Common myeloid progenitor, CD34-positive (primary cell): Measurements from ENCODE around the gene SMAD7.

Experiments
- CTCF ChIA-PET: fragments of 350-600 bp; sonication (Branson Sonifier 250); formaldehyde crosslinking; loops from one replicate; lab custom pipeline; 2021; ENCODE audit warnings: antibody characterized with exemption; lab: Charles Lee
- POLR2A ChIA-PET: fragments of 350-600 bp; sonication (Branson Sonifier 250); formaldehyde crosslinking; loops from one replicate; lab custom pipeline; 2021; ENCODE audit warnings: antibody characterized with exemption; lab: Charles Lee
- DNase-seq, 3 donors: peaks; one replicate each; pipeline versions ENCODE4 v3.0.0 to v3.0.0-alpha.2; 2013
- H3K27ac ChIP-seq, 2 experiments: 1 replicate in 1 of 2; 2 replicates in 1 of 2; pipeline ENCODE4 v1.7.0; 2013; ENCODE audit warnings: inconsistent platforms in 2 of 2, low read length in 2 of 2, mild to moderate bottlenecking in 2 of 2, low read depth in 1 of 2, moderate library complexity in 1 of 2; ENCODE audit not compliant: severe bottlenecking in 2 of 2, insufficient read depth in 1 of 2, poor library complexity in 1 of 2
- H3K27me3 ChIP-seq, 5 experiments: replicated peaks in 2 of 5; 1 replicate in 3 of 5; 2 replicates in 2 of 5; pipeline versions ENCODE4 v1.6.1 to v1.7.0; 2013; ENCODE audit warnings: low read length in 4 of 5, mild to moderate bottlenecking in 2 of 5, moderate library complexity in 2 of 5, inconsistent platforms in 1 of 5; ENCODE audit not compliant: insufficient read depth in 5 of 5, control insufficient read depth in 4 of 5
- H3K36me3 ChIP-seq, 4 experiments: 1 replicate in 2 of 4; 2 replicates in 2 of 4; pipeline versions ENCODE4 v1.6.1 to v1.7.0; 2013; ENCODE audit warnings: low read length in 3 of 4, control low read depth in 1 of 4, mild to moderate bottlenecking in 1 of 4; ENCODE audit not compliant: control insufficient read depth in 4 of 4, insufficient read depth in 4 of 4
- H3K4me1 ChIP-seq, 4 experiments: 1 replicate in 3 of 4; 2 replicates in 1 of 4; pipeline versions ENCODE4 v1.6.1 to v1.7.1; 2013; ENCODE audit warnings: low read length in 3 of 4, mild to moderate bottlenecking in 3 of 4, control low read depth in 1 of 4, inconsistent platforms in 1 of 4, moderate library complexity in 1 of 4; ENCODE audit not compliant: control insufficient read depth in 4 of 4, insufficient read depth in 4 of 4; ENCODE audit errors: control extremely low read depth in 1 of 4
- H3K4me3 ChIP-seq, 7 experiments: 1 replicate in 4 of 7; 2 replicates in 3 of 7; pipeline versions ENCODE4 v1.5.1 to v1.7.0; 2013; ENCODE audit warnings: mild to moderate bottlenecking in 7 of 7, low read length in 6 of 7, moderate library complexity in 6 of 7, inconsistent platforms in 2 of 7, low read depth in 2 of 7, control low read depth in 1 of 7; ENCODE audit not compliant: insufficient read depth in 4 of 7, control insufficient read depth in 1 of 7; ENCODE audit errors: extremely low read depth in 1 of 7
- H3K9me3 ChIP-seq, 5 experiments: 1 replicate in 4 of 5; 2 replicates in 1 of 5; pipeline versions ENCODE4 v1.6.1 to v1.7.1; 2013; ENCODE audit warnings: low read length in 4 of 5, mild to moderate bottlenecking in 2 of 5, inconsistent platforms in 1 of 5, low read depth in 1 of 5, moderate library complexity in 1 of 5; ENCODE audit not compliant: control insufficient read depth in 4 of 5, insufficient read depth in 2 of 5; ENCODE audit errors: control extremely low read depth in 1 of 5
- WGBS: methylation state at CpG from one replicate; pipeline ENCODE4 v1.1.5; 2013; ENCODE audit not compliant: insufficient coverage; 5-methylcytosine and 5-hydroxymethylcytosine counted together

SMAD7 gene

DNA sequence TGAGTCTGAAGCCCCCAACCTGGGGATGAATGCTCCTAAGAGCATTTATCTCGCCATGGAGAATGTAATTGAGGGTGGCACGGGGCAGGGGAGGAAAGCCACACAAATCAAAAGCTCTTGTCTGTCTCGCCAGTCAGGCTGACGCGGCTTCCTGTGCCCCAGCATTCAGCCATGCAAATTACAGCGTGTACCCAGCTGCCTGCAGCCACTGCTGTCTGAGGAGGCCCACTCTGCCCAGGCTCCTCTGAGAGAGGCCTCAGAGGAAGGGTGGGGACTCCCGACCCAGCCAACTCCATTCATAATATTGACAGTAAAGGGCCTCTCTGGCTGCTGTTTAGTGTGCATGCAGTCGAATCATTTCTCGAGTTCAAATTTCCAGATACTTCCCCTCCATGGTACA, 22.0 kb downstream of the SMAD7 start:
- Histone ChIP-seq H3K27ac (no peak overlapping the region), H3K4me3 (peak overlapping the region in 2 of 7 experiments; percentile 12 to 31), H3K27me3 (peaks cover 0 to 6% (median 0%) of the 10 kb centered on the region in 5 experiments), H3K36me3 (no peaks in the 10 kb centered on the region), H3K4me1 (peaks cover 18 to 87% (median 69%) of the 10 kb centered on the region in 4 experiments), H3K9me3 (no peaks in the 10 kb centered on the region)
- DNase-seq = peak; percentile 68 to 89 (median 83)
- 0% methylated on average over 9 of the region's 9 CpGs for WGBS
- ChIA-PET POLR2A (interaction anchor here (1.0 to 1.6 kb wide), 7 partner anchors 9 to 32 kb away, joined by 3 to 10 read pairs (median 3); partner anchors contain the start of gene SMAD7), CTCF (interaction anchor here (0.6 to 2.4 kb wide), 11 partner anchors 9 to 233 kb away, joined by 3 to 11 read pairs (median 3); no protein-coding TSS in a partner anchor)

DNA sequence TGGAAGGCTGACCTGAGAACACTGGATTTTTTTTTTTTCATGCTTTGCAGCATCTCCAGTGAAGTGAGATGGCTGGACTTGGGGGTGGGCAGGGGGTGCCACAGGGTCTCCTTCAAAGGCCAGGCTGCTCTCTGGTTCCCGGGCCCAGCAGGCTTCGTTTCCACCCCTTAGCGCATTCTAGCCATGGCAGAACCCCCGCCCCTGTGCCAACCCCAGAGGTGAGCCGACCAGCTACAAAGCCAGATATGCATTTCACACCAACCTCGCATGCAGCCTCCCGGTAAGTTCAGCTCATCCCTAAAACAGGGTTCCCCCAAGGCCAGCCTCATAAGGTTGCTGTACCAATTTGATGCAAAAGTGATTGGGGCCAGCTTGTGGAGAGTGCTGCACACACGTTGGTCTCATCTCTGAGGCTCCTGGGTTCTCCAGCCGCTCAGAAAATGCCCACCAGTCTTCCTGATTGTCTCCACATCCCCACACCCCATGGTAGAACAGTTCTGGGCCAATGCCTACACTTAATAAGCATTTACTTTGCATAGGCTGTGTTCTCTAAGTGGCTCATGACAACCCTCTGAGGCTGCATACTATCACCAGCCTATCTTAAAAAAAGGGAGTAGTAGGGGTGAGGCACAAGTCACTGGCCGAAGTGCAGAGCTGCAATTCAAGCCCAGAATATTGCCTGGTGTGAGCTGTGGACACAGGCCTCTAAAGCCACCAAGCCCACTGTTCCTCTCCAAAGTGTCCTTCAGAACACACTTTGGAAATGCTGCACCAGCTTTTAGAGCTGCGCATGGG, 23.3 kb downstream of the SMAD7 start:
- no peak overlapping the region for H3K27ac ChIP-seq
- CTCF ChIA-PET = interaction anchor here (0.7 to 2.4 kb wide), 4 partner anchors 11 to 150 kb away, joined by 3 to 11 read pairs (median 6); no protein-coding TSS in a partner anchor

DNA sequence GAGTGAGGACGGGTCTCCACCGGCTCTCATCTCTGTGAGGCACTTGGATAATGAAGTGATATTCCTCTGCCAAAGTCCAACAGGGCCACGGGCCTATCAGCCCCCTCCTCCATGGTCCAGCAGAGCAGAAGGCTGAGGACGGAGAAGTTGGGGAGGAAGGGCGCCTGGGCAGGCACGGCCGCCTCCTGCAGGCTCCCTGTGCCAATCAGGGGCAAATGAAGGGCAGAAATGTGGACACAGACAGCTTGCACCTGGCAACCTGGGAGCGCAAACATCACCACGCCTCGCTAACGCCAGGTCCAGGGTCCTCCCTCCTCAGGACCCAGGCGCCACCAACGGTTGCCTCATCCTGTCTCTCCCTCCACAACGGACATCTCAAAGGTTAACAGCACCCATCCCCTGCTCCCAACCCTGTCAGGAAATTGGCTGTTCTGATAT, 24.3 kb downstream of the SMAD7 start:
- CTCF ChIA-PET = interaction anchor here (0.9 to 2.1 kb wide), 5 partner anchors 11 to 37 kb away, joined by 3 to 10 read pairs (median 5); no protein-coding TSS in a partner anchor
- H3K36me3 ChIP-seq = peaks cover 0 to 2% (median 0%) of the 10 kb centered on the region in 4 experiments
- DNase-seq = no peak
- POLR2A ChIA-PET = no interaction called here
- peaks cover 10 to 86% (median 65%) of the 10 kb centered on the region in 4 experiments for H3K4me1 ChIP-seq
- H3K4me3 ChIP-seq = no peak overlapping the region
- no peak overlapping the region for H3K27ac ChIP-seq
- no peaks in the 10 kb centered on the region for H3K9me3 ChIP-seq
- WGBS = 87% methylated on average over 11 of the region's 14 CpGs
- peaks cover 0 to 7% (median 0%) of the 10 kb centered on the region in 5 experiments for H3K27me3 ChIP-seq

More for the DNA sequence above, 23.3 kb downstream of the SMAD7 start:
- Histone ChIP-seq H3K27me3 (peaks cover 0 to 6% (median 0%) of the 10 kb centered on the region in 5 experiments), H3K4me1 (peaks cover 15 to 87% (median 69%) of the 10 kb centered on the region in 4 experiments), H3K4me3 (no peak overlapping the region), H3K9me3 (no peaks in the 10 kb centered on the region), H3K36me3 (no peaks in the 10 kb centered on the region)
- WGBS = 93% methylated on average over 10 of the region's 11 CpGs
- POLR2A ChIA-PET = interaction anchor here (1.6 kb wide), 1 partner anchor 12 kb away, joined by 10 read pairs; no protein-coding TSS in a partner anchor
- no peak for DNase-seq

DNA sequence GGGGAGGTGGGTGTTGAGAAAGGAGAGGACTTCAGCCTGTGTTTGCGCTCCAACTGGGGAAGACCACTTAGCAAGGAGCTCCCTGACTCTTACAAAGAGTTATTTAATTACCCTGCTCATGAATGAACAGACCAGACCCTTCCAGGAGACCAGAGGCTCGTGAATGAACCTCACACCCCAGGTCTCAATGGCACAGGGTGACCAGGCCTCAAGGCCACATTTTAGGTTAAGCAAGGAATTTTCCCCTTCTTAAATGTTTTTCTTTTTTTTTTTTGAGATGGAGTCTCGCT, 25.3 kb downstream of the SMAD7 start:
- DNase-seq = no peak
- no peak overlapping the region for H3K27ac ChIP-seq
- H3K27me3 ChIP-seq = peaks cover 0 to 8% (median 0%) of the 10 kb centered on the region in 5 experiments
- H3K4me1 ChIP-seq = peaks cover 10 to 83% (median 65%) of the 10 kb centered on the region in 4 experiments
- H3K36me3 ChIP-seq = peaks cover 0 to 10% (median 0%) of the 10 kb centered on the region in 4 experiments
- CTCF ChIA-PET = interaction anchor here (1.3 to 2.8 kb wide), 8 partner anchors 8 to 38 kb away, joined by 3 to 17 read pairs (median 5); no protein-coding TSS in a partner anchor
- H3K9me3 ChIP-seq = no peaks in the 10 kb centered on the region
- no peak overlapping the region for H3K4me3 ChIP-seq
- POLR2A ChIA-PET = interaction anchor here (0.9 to 2.6 kb wide), 3 partner anchors 9 to 126 kb away, joined by 3 to 12 read pairs (median 4); no protein-coding TSS in a partner anchor
- 100% methylated on average over 1 of the region's 3 CpGs for WGBS

DNA sequence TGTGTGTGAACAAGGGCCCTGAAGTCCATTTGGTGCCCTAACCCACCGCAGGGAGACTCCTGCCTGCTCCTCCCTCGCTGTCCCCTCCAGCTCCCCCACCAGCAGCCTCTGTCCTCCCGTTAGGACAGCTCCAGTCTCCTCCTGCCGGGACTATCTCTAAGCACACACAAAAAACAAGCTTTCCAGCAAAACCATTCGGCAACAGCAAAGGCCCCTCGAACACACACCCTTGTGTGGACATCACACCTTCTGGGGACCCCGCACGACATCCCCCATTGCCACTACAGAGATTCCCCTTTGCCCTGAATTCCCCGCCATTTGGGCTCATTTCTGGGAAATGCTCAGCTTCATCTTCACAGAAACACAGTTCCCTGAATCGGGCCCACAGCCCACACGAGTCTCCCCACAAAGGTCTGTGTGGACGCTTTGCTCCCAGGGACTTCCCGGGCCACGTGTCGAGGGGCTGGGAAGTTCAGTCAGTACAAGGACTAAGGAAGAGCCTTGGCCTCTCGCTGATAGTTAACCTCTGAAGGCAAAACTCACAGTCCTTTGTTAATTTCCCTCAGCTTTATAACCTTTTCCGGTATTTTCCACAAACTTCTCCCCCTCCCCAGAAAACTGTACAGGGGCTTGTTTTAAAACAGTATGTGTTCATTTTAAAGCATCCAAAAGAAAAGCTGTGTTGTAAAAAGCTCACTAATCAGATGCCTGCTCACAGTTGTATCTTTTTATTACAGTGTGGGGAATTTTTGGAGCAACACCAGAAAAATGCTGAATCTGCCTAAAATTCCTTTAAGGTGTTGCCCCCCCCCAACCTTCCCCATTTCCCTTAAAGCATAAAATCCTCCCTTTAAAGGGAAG, 25.9 kb downstream of the SMAD7 start:
- 57% methylated on average over 15 of the region's 17 CpGs for WGBS
- POLR2A ChIA-PET = interaction anchor here (0.8 to 2.6 kb wide), 4 partner anchors 9 to 127 kb away, joined by 3 to 12 read pairs (median 4); no protein-coding TSS in a partner anchor
- no peak for DNase-seq

More for the DNA sequence above, 25.9 kb downstream of the SMAD7 start:
- Histone ChIP-seq H3K4me3 (no peak overlapping the region), H3K9me3 (no peaks in the 10 kb centered on the region), H3K36me3 (peaks cover 0 to 10% (median 0%) of the 10 kb centered on the region in 4 experiments), H3K4me1 (peaks cover 10 to 77% (median 65%) of the 10 kb centered on the region in 4 experiments), H3K27ac (no peak overlapping the region), H3K27me3 (peaks cover 0 to 10% (median 0%) of the 10 kb centered on the region in 5 experiments)
- CTCF ChIA-PET = interaction anchor here (0.9 to 2.8 kb wide), 12 partner anchors 9 to 134 kb away, joined by 3 to 17 read pairs (median 5); no protein-coding TSS in a partner anchor
